ENCODE results near the gene CDK9. TPM values are rescaled to one million over a fixed set of nuclear protein-coding genes. Genes with fewer than 3 reads are reported as not detected.

CDK9 gene
- total and polyA plus RNA-seq, 2 experiments from 2014 or later, result 58.5 to 84.3 TPM

- no peak for TF ChIP-seq ZNF331 (CRISPR knock-in tag; IDR thresholded peaks at IDR 0.05; ENCODE audit: low read depth)
- no peak for TF ChIP-seq CREB1 (CRISPR knock-in tag; IDR thresholded peaks at IDR 0.05; ENCODE audit: low read depth)
- no peak for TF ChIP-seq JUNB (IDR thresholded peaks at IDR 0.05; ENCODE audit: unreplicated experiment)
- TF ChIP-seq STAT1 (IDR thresholded peaks at IDR 0.05; ENCODE audit: unreplicated experiment), result no peak
- TF ChIP-seq POLR2AphosphoS5 (IDR thresholded peaks at IDR 0.05; ENCODE audit: low read depth), result no peak
- TF ChIP-seq, protein P1, sequence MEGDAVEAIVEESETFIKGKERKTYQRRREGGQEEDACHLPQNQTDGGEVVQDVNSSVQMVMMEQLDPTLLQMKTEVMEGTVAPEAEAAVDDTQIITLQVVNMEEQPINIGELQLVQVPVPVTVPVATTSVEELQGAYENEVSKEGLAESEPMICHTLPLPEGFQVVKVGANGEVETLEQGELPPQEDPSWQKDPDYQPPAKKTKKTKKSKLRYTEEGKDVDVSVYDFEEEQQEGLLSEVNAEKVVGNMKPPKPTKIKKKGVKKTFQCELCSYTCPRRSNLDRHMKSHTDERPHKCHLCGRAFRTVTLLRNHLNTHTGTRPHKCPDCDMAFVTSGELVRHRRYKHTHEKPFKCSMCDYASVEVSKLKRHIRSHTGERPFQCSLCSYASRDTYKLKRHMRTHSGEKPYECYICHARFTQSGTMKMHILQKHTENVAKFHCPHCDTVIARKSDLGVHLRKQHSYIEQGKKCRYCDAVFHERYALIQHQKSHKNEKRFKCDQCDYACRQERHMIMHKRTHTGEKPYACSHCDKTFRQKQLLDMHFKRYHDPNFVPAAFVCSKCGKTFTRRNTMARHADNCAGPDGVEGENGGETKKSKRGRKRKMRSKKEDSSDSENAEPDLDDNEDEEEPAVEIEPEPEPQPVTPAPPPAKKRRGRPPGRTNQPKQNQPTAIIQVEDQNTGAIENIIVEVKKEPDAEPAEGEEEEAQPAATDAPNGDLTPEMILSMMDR (conservative IDR thresholded peaks at IDR 0.05; ENCODE audit: low read depth in 2 of 2), result no peak
- TF ChIP-seq NANOG (IDR thresholded peaks at IDR 0.05; ENCODE audit: borderline replicate concordance), result no peak
- TF ChIP-seq REST (IDR thresholded peaks at IDR 0.05; ENCODE audit: unreplicated experiment), result no peak
- TF ChIP-seq EZH2 (IDR thresholded peaks at IDR 0.05; ENCODE audit: low read depth, unreplicated experiment), result no peak
Measured at GRCh38 chr9:127783111-127784008, 2.5 kb upstream of the CDK9 start (continued).

- TF ChIP-seq, protein P1 (conservative IDR thresholded peaks at IDR 0.05; ENCODE audit: low read depth in 2 of 2), result peak; percentile 73 to 91
- TF ChIP-seq JUNB (IDR thresholded peaks at IDR 0.05; ENCODE audit: unreplicated experiment) (no peak), CREB1 (CRISPR knock-in tag; IDR thresholded peaks at IDR 0.05; ENCODE audit: low read depth) (peak; percentile 42)
- H3K4me1 ChIP-seq (ENCODE audit: insufficient read depth), result peaks cover 11% of the 10 kb centered on the region
- peaks cover 20% of the 10 kb centered on the region for H4K20me1 ChIP-seq (replicated peaks; ENCODE audit: insufficient read depth)
- ATAC-seq (peak; percentile 40), DNase-seq (ENCODE audit: low spot score) (peak; percentile 88)
- no peaks in the 10 kb centered on the region for H3K9me2 ChIP-seq (ENCODE audit: insufficient read depth)
- H3K27me3 ChIP-seq (ENCODE audit: insufficient read depth), result no peaks in the 10 kb centered on the region
- Mint-ChIP-seq H3K9me3 (no peaks in the 10 kb centered on the region), H3K27ac (peak overlapping the region; percentile 84; the same call in 1 of the 2 replicates), H3K36me3 (ENCODE audit: low read depth) (peaks cover 39% of the 10 kb centered on the region), H3K27me3 (ENCODE audit: insufficient read depth, low read depth, poor library complexity) (peaks cover 13% of the 10 kb centered on the region), H3K4me1 (peaks cover 17% of the 10 kb centered on the region), H3K4me3 (peak overlapping the region; percentile 96)
- peak overlapping the region; percentile 99 for H3K4me3 ChIP-seq
- peaks cover 34% of the 10 kb centered on the region for H3K36me3 ChIP-seq (ENCODE audit: insufficient read depth)
- H3K79me2 ChIP-seq (replicated peaks; ENCODE audit: insufficient read depth), result peaks cover 31% of the 10 kb centered on the region
- no peak overlapping the region for H3K27ac ChIP-seq (ENCODE audit: low read depth)
- H3K4me2 ChIP-seq, result peak overlapping the region; percentile 75
- H2AFZ ChIP-seq, result peak overlapping the region; percentile 78
- H3F3A ChIP-seq (replicated peaks; ENCODE audit: low read depth), result peaks cover 36% of the 10 kb centered on the region
Measured at GRCh38 chr9:127785023-127785932, 556 bp upstream of the CDK9 start.
